Lower lobe of right lung (tissue), 2 donors: ENCODE measurements around the gene BBX. TPM values are rescaled to one million over a fixed set of nuclear protein-coding genes. Genes with fewer than 3 reads are reported as not detected.

ENCODE experiments used
- ATAC-seq, 2 donors: fragments of 200-7000 bp; cut with Tn5 transposase; one replicate each; pipeline ENCODE4 v1.9.1; 2020 to 2022; ENCODE audit warnings: mild to moderate bottlenecking in 2 of 2, moderate library complexity in 2 of 2
- DNase-seq: peaks from one replicate; pipeline ENCODE4 v3.0.0-alpha.2; 2020
- H3K27ac ChIP-seq: fragments of 200-600 bp; one replicate; pipeline ENCODE4 v1.8.0; 2022
- H3K27me3 ChIP-seq: fragments of 200-600 bp; one replicate; pipeline ENCODE4 v1.8.0; 2022; ENCODE audit warnings: low read depth
- H3K36me3 ChIP-seq: fragments of 200-600 bp; one replicate; pipeline ENCODE4 v1.8.0; 2022; ENCODE audit warnings: mild to moderate bottlenecking
- H3K4me1 ChIP-seq: fragments of 200-600 bp; one replicate; pipeline ENCODE4 v1.8.0; 2022
- H3K4me3 ChIP-seq: fragments of 200-600 bp; one replicate; pipeline ENCODE4 v1.8.0; 2022; ENCODE audit warnings: mild to moderate bottlenecking
- H3K9me3 ChIP-seq: fragments of 200-600 bp; one replicate; pipeline ENCODE4 v1.8.0; 2022
- CTCF ChIP-seq: fragments of 200-600 bp; IDR thresholded peaks from one replicate; pipeline ENCODE4 v1.8.0; 2022; ENCODE audit warnings: antibody characterized with exemption, mild to moderate bottlenecking
- intact Hi-C: fragments of 100-400 bp; cut with DNase I; formaldehyde crosslinking; loops from one replicate; pipeline ENCODE4 v1.11.0; 2022
- total RNA-seq: library from RNA; stranded (reverse); fragmentation: NEBNext Ultra II Directional; extraction: Animal tissue kit (Norgen Biotek cat#: 25700); gene quantifications from one replicate; pipeline ENCODE4 v1.2.1, GENCODE V29; 2021
- donor health status: DM: no; HTN: yes; CAD: no; lungs with severe emphysema.

Gene BBX
- total RNA-seq, 1 donor from 2014 or later: 58.3 TPM

GRCh38 chr3:107641572-107642307 is 119.0 kb downstream of the BBX start:
- Histone ChIP-seq H3K36me3 (no peaks in the 10 kb centered on the region), H3K27ac (no peak overlapping the region), H3K4me1 (no peaks in the 10 kb centered on the region), H3K9me3 (no peaks in the 10 kb centered on the region), H3K27me3 (no peaks in the 10 kb centered on the region), H3K4me3 (no peak overlapping the region)
- ATAC-seq (no peak), DNase-seq (no peak)
- TF ChIP-seq CTCF: no peak
- intact Hi-C loops: no loop called here

- H3K4me1 ChIP-seq: no peaks in the 10 kb centered on the region
- peaks cover 5% of the 10 kb centered on the region for H3K36me3 ChIP-seq
- H3K27me3 ChIP-seq: no peaks in the 10 kb centered on the region
- ATAC-seq: no peak
- intact Hi-C loops: no loop called here
- TF ChIP-seq CTCF: no peak
- H3K9me3 ChIP-seq: no peaks in the 10 kb centered on the region
- no peak overlapping the region for H3K4me3 ChIP-seq
- no peak overlapping the region for H3K27ac ChIP-seq
- DNase-seq: no peak
Measured at GRCh38 chr3:107643038-107643883, 120.5 kb downstream of the BBX start.

- Histone ChIP-seq H3K4me1 (no peaks in the 10 kb centered on the region), H3K27ac (no peak overlapping the region), H3K27me3 (no peaks in the 10 kb centered on the region), H3K9me3 (no peaks in the 10 kb centered on the region), H3K4me3 (no peak overlapping the region), H3K36me3 (peaks cover 5% of the 10 kb centered on the region)
- no peak for TF ChIP-seq CTCF
- no peak for DNase-seq
- ATAC-seq: no peak
- intact Hi-C loops: no loop called here
Measured at GRCh38 chr3:107644631-107645030, 121.9 kb downstream of the BBX start.

- no peaks in the 10 kb centered on the region for H3K27me3 ChIP-seq
- no peak overlapping the region for H3K27ac ChIP-seq
- peaks cover 11% of the 10 kb centered on the region for H3K4me1 ChIP-seq
- H3K9me3 ChIP-seq: no peaks in the 10 kb centered on the region
- ATAC-seq (peak; percentile 71 to 72), DNase-seq (no peak)
- intact Hi-C loops: no loop called here
- TF ChIP-seq CTCF: no peak
- no peak overlapping the region for H3K4me3 ChIP-seq
- H3K36me3 ChIP-seq: peaks cover 5% of the 10 kb centered on the region
Measured at GRCh38 chr3:107650788-107651187, 128.0 kb downstream of the BBX start.

GRCh38 chr3:107651782-107652181 is 129.0 kb downstream of the BBX start:
- Histone ChIP-seq H3K4me3 (no peak overlapping the region), H3K27me3 (no peaks in the 10 kb centered on the region), H3K9me3 (no peaks in the 10 kb centered on the region), H3K36me3 (peaks cover 5% of the 10 kb centered on the region), H3K4me1 (peaks cover 11% of the 10 kb centered on the region), H3K27ac (no peak overlapping the region)
- intact Hi-C loops: no loop called here
- ATAC-seq (no peak), DNase-seq (no peak)
- TF ChIP-seq CTCF: no peak
